Stimulated activated CD4-positive, alpha-beta T cell treated with anti-CD3 and anti-CD28 coated beads, Interleukin-1b, Interleukin-23, amount 100 ng/mL, for 1 hour (primary cell): ENCODE data around the gene LGALS1.

ENCODE experiments used
- DNase-seq, 2 donors: peaks; one replicate each; pipeline ENCODE4 v3.0.0-alpha.2; 2020; ENCODE audit warnings: low read depth in 2 of 2

LGALS1 gene

DNA sequence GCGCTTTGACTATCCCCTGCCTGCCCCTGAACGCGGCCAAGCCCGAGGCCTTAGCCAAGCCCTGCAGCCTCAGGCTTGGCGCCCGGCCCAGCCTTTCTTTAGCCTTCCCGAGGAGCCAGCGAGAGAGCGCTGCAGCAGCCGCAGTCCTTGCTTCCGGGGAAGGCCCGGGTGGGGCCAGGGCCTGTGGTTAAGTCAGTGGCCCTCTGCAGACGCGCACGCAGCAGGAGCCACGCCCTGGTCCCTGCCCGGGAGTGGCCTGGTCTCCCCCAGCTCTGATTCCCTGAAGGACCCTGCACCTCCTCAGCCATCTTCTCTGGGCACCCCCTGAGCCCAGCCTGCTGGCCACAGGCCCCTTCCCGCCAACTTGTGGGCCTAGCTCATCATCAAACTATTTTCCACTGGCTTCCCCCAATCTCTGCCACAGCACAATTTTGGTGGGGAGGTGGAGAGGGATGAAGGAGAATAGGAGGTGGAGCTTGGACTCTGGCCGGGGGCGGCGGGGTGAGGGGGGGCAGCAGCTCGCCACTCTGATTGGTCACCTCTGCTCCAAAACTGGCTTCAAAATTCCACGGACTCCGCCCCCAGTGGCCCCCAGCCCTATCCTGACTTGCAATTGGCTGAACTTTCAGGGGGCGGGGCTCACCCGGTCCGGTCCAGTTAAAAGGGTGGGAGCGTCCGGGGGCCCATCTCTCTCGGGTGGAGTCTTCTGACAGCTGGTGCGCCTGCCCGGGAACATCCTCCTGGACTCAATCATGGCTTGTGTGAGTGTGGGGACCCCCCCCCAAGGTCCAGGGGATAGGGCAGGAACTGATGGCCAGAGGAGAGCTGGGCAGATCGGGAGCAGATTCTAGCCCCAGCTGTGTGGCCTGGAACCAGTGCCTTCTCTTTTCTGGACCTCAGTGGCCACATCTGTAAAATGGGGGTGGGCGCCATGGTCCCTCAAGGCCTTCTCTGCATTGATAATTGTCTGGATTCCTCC is at the start of gene LGALS1:
LGALS1 (plus strand) TSS at position 686 of the 979 bp plus-strand sequence; CDS start at position 753, 67 bp downstream.
- no peak for DNase-seq

DNA sequence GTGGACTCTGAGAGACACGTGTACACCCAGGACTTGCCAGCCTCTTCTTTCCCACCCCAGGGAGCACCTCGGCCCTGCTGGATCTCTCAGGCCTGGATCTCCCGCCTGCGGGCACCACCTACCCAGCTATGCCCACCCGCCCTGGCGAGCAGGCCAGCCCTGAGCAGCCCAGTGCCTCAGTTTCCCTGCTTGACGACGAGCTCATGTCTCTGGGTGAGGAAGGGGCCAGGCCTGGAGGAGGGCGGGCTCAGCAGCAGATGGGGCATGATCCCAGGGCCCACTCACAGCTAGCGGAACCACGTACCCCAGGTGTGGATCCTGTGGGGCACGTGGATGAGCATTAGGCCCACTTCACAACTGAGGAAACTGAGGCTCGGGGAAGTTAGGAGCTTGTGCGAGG is 49.7 kb upstream of the LGALS1 start:
- no peak for DNase-seq

DNA sequence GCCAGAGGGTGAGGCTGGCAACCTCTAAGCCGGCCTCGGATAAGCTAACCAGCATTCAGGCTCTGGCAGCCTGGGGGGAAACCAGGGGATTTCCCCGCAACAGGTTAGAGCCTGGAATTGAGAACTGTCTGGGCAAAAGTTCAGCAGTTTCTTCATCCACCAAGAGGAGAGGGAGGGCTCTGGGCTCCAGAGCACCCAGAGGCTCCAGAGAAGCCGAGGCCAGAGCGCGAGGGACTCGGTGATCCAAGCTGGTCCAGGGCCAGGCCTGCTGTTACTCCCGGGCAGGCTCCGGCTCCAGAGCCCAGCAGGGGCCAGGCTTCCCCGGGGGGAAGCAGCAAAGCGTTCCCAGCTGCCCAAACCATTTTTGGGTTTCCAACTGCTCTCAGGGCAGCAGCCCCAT is 49.3 kb upstream of the LGALS1 start:
- no peak for DNase-seq

DNA sequence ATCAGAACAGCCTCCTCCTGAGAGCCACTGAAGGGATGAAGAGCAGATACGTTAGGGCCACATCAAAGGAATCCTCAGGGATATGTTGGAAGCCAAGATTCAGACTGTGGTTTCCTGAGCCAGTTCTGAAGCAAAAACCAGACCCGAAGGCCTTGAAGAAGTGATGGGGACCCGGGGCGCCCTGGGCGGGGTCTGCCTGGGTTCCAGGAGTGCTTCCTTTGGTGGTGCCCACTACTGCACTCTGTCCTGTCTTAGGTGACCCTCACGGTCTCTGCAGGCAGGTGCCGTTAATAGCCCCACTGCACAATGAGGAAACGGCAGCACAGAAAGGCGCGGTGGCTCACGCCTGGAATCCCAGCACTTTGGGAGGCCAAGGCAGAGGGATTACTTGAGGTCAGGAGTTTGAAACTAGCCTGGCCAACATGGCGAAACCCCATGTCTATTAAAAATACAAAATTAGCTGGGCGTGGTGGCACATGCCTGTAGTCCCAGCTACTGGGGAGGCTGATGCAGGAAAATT is 48.8 kb upstream of the LGALS1 start:
- no peak for DNase-seq

DNA sequence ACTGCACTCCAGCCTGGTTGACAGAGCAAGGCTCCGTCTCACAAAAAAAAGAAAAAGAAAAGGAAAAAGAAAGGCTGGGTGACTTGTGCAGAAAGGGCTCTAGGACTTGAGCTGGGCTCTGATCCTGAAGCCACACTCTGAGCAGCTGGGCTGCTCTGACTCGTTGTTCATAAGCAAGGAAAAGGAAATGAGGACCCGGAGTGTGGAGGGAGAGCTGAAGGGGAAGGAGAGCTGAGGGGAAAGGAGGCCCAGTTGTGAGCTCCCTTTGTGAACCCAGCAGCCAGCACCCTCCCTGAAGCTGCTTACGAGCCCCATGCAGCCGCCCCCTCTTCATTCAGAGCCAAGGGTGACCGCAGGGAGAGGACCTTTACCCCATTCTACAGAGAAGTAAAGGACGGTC is 48.3 kb upstream of the LGALS1 start:
- DNase-seq, result no peak

DNA sequence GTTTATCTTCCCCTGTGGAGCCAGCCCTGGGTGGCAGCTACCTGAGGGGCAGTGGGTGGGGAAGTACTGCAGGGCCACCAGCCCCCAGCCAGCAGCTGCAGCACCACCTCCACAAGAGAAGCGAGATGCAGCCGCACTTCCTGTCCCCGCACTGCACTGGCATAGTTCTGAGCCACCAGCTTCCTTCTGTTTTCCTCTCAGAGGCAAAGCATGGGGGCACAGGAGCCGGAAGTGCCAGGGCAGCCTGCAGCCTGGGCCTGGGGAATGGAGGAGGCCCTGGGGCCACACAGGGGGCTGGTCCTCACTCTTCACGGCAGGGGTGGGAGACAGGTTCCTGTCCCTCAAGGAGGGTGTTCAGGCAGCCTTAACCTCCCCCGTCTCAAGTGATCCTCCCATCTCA is 47.9 kb upstream of the LGALS1 start:
- DNase-seq, result no peak

DNA sequence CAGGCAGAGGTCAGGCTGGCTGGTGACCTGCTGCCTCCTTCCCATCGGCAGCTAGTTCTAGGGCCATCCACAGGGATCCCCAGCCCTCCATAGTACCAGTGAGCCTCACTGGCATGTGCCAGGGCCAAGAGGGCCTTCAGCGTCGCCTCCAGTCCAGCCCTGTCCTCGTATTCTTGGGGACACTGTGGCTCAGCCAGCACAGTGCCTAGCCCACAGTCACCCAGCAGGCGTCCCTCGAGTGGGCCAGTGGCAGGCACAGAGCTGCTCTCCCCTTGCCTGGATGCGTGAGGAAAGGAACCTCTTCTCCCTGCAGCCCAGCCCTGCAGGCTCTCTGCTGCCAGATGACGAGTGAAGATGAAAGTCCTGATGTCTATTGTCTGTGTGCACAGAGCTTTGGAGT is 46.6 kb upstream of the LGALS1 start:
- no peak for DNase-seq

DNA sequence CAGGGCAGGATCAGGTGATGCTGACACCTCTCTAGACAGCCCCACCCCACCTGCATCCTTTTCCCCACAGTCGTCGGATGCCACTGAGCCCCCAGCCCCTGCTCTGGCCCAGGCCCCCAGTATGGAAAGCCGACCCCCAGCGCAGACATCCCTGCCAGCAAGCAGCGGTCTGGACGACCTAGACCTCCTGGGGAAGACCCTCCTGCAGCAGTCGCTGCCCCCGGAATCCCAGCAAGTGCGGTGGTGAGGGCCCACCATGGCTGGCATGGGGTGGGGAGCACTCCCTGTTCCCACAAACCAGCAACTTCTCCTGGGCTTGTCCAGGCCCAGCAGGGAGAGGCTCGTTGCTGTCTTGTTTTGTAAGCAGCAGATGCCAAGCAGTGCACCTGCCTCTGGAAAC is 45.5 kb upstream of the LGALS1 start:
- DNase-seq, result no peak

DNA sequence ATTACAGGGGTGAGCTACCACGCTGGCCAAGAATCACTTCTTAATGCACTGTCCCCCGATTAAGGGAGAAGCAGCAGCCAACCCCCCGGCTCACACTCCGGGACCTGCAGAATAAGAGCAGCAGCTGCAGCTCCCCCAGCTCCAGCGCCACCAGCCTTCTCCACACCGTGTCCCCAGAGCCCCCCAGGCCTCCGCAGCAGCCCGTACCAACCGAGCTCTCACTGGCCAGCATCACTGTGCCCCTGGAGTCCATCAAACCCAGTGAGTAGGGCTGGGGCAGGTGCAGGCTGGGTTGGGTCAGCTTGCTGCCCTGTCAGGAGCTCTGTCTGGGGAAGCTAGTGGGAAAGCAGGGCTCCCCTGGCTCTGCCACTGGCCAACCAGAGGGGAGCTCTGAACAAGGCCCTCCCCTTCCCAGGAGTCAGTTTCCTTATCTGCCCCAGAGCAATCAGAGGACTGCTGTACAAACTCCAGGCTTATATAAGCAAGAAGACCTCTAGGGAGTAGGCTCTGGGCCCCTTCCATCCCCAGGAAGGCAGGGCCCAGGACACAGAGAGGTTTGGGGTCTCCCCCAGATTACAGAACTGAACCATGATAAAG is 44.5 kb upstream of the LGALS1 start:
- no peak for DNase-seq

DNA sequence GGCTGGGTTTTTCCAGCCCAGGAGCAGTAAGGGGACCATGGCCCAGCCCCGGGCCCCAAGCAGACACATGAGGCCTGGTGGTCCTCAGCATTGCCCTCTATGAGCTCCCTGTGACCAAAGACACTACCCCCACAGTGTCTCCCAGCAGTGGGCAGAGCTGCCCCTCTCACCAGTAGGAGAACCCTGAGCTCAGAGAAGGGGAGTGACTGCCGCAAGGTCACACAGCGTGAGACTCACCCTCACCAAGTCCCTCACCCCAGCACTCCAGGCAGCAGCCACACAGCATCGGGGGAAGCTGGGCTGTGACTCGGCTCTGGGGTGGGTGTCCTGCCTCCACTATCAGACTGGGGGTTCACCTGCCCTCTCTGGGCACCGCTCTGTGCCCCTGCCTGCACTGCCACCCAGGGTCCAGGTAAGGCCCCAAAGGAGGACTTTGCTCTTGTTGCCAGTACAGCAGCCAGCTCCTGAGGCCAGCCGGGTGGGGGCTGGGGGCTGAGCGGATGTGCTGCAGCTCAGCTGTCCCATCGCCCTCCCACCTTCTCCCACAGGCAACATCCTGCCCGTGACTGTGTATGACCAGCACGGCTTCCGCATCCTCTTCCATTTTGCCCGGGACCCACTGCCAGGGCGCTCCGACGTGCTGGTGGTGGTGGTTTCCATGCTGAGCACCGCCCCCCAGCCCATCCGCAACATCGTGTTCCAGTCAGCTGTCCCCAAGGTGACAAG is 43.8 kb upstream of the LGALS1 start:
- DNase-seq, result no peak

DNA sequence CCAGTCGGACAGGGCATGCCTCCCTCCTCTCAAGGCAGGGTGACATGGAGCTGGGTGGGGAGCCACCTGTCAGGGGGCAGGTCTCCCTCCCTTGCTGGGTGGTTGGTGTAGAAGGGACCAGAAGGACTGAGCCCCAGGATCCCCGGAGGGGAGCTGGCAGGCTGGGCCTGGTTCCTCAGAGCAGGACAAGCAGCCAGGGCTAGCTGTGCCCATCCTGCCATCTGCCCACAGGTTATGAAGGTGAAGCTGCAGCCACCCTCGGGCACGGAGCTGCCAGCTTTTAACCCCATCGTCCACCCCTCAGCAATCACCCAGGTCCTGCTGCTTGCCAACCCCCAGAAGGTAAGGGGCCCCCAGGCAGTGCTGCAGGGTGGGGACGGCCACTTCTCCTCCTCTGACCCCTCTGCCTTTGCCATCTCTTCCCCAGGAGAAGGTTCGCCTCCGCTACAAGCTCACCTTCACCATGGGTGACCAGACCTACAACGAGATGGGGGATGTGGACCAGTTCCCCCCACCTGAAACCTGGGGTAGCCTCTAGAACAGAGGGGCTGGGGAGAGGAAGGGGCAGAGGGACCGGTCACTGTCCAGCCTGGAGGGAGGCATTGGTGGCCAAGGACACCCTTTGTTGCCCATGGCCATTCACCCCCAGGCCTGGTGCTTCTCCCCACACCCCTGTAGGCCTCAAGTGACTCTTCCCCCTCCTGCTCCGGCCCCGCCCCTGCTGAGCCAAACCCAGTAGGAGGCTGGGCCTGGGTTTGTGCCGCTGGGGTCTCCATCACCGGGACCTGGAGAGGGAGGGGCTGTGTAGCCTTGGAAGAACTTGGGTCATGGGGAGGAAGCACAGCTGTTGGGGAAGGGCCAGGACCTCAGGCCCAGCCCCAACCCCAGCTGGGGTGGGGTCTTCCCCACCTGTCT is 43.0 kb upstream of the LGALS1 start:
- DNase-seq, result no peak

DNA sequence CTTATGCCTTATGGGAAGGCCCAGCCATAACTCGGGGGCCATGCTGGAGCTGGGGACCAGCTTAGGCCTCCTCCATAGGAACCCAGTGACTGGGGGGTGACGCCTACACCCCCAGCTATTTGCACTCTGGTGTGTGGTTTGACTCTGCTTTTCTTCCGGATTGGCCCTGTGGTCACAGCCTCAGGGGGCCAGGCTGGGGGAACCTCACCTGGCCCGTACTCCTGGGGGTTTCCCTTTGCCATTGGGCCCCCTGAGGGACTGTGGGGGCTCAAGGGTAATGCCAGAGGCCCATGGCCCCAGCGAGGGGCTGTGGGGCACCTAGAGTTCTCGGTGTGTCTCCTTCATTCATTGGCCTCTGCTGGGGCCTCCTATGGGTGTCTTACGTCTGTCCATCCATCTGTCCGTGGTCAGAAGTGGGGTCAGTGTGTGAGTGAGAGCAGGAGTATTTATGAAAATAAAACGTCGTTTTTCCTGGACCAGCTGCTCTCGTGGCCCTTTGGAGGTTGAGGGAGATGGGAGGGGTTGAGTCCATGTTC is 42.3 kb upstream of the LGALS1 start:
- DNase-seq, result no peak

DNA sequence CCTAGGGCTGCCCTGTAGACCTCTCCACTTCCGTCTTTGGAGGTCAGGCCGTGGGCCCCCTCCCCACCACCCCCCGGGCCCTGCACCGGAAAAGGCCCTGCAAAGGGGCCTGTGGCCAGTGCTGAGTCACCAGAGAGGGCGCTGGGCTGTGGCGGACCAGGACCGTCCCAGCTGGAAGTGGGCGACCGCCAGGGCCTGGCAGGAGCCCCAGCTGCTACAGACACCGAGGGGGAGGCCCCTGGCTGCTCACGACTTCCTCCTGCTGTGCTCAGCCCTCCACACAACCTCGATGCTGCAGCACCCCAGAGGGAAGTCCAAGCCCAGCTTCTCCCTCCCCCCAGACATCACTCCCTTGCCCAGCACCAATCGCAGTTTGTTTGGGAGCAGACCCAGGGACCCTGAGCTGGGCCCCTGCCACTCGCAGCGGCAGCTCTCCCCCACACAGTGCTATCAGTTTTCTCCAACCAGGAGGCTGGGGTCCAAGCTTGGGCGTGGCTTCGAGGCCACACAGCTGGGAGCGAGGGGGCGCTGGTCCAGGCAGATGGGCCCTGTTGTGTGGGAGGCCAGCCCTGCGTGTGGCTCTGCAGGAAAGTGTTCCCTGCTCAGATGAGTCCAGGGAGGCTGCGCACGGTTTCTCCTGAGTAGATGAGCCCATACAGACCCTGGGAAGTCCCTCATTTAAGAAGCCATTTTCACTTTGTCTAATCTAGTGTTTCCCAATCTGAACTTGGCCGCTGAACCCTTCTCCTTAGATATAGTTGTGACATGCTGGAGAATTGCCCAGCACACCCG is 41.6 kb upstream of the LGALS1 start:
- DNase-seq, result no peak

DNA sequence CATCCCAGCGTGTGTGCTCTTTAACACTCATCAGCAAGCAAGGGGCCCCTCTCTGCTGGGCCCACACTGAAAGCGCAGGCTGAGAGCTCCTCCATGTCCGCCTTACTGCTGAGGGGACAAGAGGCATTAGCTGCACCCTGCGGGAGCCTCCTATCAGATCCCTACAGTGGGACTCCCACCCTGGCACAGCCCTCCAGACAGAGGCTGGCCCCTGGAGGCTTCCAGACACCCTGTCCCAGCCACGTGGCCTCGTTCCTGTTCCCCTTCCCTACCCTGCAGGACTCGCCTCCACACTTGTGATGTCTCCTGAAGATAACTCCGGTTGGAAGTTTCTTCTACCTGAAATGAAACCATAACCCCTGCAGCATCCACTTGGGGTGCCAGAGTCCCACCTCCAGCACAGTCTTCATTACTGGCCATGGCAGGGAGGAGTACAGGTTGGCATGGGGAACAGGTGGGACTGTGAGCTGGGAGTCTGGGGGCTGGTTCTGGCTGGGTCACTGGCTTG is 41.0 kb upstream of the LGALS1 start:
- no peak for DNase-seq

DNA sequence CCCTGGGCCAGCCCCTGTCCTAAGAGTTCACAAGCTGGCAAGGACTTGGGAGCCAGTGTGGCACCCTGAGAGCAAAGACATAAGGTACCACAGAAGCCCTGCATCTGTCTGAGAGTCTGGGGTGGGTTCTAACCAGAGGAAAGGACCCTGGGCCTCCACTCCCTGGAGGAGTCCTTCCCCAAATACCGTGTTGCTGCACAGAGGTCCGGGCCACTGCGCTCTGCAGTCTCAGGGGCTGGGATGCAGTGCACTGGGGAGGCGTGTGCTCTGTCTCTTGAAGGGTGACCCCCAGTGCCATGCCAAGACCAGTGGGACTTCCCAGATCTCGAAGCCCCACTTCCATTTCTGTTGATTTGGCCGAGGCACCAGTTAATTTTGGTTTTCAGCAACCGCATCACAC is 40.3 kb upstream of the LGALS1 start:
- DNase-seq, result no peak

DNA sequence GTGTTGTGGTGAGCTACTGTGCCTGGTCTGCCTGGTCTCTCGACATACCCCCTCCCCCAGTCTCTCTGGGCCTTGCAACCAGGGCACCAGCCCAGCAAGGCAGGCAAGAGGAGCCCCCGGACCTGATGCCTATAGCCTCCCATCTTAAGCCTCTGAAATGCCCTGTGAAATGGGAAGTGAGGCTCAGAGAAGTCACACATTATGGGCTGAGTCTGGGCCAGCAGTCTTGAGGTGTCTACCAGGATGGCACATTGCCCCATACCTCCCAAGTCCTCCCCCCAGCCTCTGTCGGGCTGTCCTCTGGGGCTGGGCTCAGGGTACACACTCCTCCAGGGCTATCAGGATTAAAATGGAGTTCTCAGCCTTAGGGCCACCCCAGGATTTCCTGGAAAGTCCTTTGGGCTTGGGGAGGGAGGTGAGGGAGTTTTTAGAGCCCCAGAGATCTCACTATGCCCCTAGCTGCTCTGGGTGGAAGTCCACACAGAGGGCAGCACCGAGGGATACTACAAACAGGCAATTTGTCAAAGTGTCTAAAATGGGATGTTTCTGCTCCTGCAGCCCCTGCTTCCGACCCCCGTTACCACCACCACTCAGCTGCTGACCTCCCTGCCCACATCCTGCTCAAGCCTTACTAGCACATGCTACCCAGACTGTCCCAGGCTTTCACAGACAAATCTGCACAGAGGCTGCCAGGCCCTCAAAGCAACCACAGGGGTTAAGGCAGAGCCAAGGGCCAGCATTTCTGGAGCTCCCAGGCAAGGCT is 39.1 kb upstream of the LGALS1 start:
- no peak for DNase-seq

DNA sequence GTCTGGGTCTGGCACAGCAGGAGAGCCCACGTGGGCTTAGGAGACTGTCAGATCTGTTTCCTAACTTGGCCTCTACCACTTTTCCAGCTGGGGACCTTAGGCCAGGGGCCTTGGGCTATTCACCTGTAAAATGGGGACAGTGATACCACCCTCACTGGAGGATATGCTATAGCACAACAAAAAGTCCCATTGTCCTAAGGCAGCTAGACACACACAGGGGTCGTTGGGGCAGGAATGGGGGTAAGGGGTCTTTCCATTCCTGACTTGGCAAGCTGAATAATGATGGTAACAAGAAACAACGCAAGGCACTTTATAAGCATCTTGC is 38.5 kb upstream of the LGALS1 start:
- no peak for DNase-seq

DNA sequence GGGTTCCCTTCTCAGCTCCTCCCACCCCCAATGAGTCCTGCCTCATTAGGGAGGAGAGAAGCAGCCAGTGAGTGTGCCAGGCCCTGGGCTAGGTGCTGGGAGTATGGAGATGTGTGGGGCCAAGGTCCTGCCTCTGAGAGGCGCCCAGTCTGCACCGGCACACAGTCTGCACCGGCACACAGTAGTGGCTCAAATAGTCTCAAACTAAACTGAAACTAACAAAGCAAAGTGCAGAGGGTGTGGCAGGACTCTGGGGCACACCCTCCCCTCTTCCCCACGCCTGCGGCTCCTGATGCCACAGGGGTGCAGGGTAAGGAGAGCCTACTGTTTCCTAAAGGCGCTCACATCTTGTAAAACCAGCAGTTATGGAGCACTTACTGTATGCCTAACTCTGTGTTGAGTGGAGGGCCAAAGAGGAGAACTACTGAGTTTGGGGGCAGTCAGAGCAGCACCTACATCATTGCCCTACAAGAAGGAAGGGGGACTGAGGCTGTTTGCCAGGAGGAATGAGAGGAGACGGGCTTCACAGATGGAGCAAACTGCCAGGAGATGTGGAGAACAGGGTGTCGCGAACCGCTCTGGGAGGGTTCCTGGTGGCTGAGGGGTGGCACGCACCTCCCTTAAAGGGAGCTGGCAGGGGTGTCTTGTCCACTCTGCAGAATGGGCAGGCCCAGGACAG is 36.9 kb upstream of the LGALS1 start:
- no peak for DNase-seq
